Gastroesophageal sphincter (tissue), 4 donors: ENCODE data around the gene PBX3. TPM values are rescaled to one million over a fixed set of nuclear protein-coding genes. Genes with fewer than 3 reads are reported as not detected.

Experiments used
- ATAC-seq: fragments of 150-250 bp; one replicate; pipeline ENCODE4 v1.9.1; 2016; ENCODE audit warnings: mild to moderate bottlenecking, moderate library complexity
- H3K27ac ChIP-seq, 4 donors: fragments of 200-600 bp; sonication (generic) in 3 of 4; 1 replicate in 3 of 4; 2 replicates in 1 of 4; pipeline ENCODE4 v1.5.1; 2016 to 2019
- H3K27me3 ChIP-seq: fragments of 200-600 bp; sonication (generic); one replicate; pipeline ENCODE4 v1.5.1; 2019
- H3K36me3 ChIP-seq, 2 donors: fragments of 200-600 bp; sonication (generic); one replicate each; pipeline ENCODE4 v1.5.1; 2019; ENCODE audit warnings: control low read depth in 1 of 2
- H3K4me1 ChIP-seq, 3 donors: fragments of 200-600 bp; sonication (generic); 1 replicate in 2 of 3; 2 replicates in 1 of 3; pipeline ENCODE4 v1.5.1; 2016 to 2019; ENCODE audit warnings: control low read depth in 2 of 3
- H3K4me3 ChIP-seq, 2 donors: fragments of 200-600 bp; sonication (generic); one replicate each; pipeline ENCODE4 v1.5.1; 2019; ENCODE audit warnings: mild to moderate bottlenecking in 1 of 2, moderate library complexity in 1 of 2
- H3K9me3 ChIP-seq, 3 donors: fragments of 200-600 bp; sonication (generic); one replicate each; pipeline ENCODE4 v1.5.1; 2017 to 2019; ENCODE audit warnings: control low read depth in 2 of 3
- EP300 ChIP-seq: sonication (generic); formaldehyde crosslinking; IDR thresholded peaks from one replicate; pipeline ENCODE4 v1.6.1; 2017; ENCODE audit warnings: antibody characterized with exemption, mild to moderate bottlenecking
- POLR2A ChIP-seq, 2 donors: fragments of 450-650 bp; IDR thresholded peaks; one replicate each; pipeline ENCODE4 v1.6.1; 2017; ENCODE audit warnings: antibody characterized with exemption in 2 of 2, mild to moderate bottlenecking in 2 of 2, moderate library complexity in 1 of 2
- POLR2AphosphoS5 ChIP-seq: sonication (generic); formaldehyde crosslinking; IDR thresholded peaks from one replicate; pipeline ENCODE4 v1.6.1; 2017; ENCODE audit warnings: antibody characterized with exemption
- WGBS, 2 donors: methylation state at CpG; one replicate each; pipeline ENCODE4 v1.1.5; 2018; ENCODE audit warnings: low coverage in 1 of 2; 5-methylcytosine and 5-hydroxymethylcytosine counted together
- total RNA-seq, 4 donors: library from RNA; depleted of rRNA; stranded (reverse); fragments of >200 nt; gene quantifications; one replicate each; pipeline ENCODE4 v1.1.0, GENCODE V29; 2016
- TF ChIP-seq, protein P1 (sequence below), 4 experiments: fragments of 200-600 bp in 2 of 4; fragments of 450-650 bp in 2 of 4; sonication (generic) in 1 of 4; IDR thresholded peaks; one replicate each; pipeline ENCODE4 v1.5.1; 2017 to 2019; ENCODE audit warnings: antibody characterized with exemption in 4 of 4, mild to moderate bottlenecking in 2 of 4, moderate library complexity in 2 of 4

PBX3 gene
- total RNA-seq, 4 donors from 2014 or later = 59.9 to 81.4 (median 71.8) TPM

DNA sequence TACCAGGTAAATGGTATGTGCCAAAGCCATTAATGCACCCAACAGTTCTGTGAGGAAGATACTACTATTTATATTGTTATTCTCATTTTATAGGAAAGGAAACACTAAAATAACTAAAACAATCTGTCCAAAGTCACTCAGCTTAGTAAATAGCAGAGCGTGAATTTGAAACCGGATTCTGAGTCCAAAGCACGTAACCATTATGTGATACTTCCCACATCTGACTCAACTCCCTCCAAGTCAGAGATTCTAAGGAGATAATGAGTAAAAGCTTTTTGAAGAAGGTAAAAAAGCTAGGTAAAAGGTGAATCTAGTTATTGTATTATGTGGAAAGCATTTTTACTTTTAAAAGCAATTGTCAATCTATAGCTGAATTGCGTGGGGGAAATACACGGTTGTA is 208.9 kb downstream of the PBX3 start:
- H3K36me3 ChIP-seq = peaks cover 0 to 15% of the 10 kb centered on the region in 2 donors
- no peaks in the 10 kb centered on the region for H3K9me3 ChIP-seq
- H3K4me1 ChIP-seq = peaks cover 0 to 22% (median 0%) of the 10 kb centered on the region in 3 donors
- H3K4me3 ChIP-seq = no peak overlapping the region
- H3K27me3 ChIP-seq = no peaks in the 10 kb centered on the region
- TF ChIP-seq EP300 = no peak
- no peak for TF ChIP-seq POLR2A (IDR thresholded peaks at IDR 0.05)
- TF ChIP-seq, protein P1, sequence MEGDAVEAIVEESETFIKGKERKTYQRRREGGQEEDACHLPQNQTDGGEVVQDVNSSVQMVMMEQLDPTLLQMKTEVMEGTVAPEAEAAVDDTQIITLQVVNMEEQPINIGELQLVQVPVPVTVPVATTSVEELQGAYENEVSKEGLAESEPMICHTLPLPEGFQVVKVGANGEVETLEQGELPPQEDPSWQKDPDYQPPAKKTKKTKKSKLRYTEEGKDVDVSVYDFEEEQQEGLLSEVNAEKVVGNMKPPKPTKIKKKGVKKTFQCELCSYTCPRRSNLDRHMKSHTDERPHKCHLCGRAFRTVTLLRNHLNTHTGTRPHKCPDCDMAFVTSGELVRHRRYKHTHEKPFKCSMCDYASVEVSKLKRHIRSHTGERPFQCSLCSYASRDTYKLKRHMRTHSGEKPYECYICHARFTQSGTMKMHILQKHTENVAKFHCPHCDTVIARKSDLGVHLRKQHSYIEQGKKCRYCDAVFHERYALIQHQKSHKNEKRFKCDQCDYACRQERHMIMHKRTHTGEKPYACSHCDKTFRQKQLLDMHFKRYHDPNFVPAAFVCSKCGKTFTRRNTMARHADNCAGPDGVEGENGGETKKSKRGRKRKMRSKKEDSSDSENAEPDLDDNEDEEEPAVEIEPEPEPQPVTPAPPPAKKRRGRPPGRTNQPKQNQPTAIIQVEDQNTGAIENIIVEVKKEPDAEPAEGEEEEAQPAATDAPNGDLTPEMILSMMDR (IDR thresholded peaks at IDR 0.05) = no peak
- no peak for TF ChIP-seq POLR2AphosphoS5
- no peak overlapping the region for H3K27ac ChIP-seq
- ATAC-seq = no peak
- WGBS, 2 donors = 94 to 95% methylated on average over 5 of the region's 5 CpGs

DNA sequence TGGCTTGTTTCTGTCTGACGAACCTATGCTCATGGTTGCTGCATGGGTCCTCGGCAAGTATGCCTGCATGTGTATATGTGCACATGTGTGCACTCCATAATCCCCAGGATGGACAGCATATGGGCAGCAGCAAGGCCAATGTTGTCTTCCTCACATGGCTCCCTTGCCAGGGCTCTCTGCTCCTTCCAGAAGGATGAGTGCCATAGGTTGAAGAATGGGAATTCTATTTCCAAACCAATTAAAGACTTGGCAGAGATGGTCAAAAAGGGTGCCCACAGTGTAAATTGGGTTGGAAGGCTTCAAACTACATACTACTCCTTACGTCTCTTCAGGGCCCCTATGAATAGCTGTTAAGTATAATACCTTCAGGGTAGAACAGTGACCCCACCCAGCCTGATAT is 212.1 kb downstream of the PBX3 start:
- no peak overlapping the region for H3K27ac ChIP-seq
- peaks cover 0 to 24% (median 0%) of the 10 kb centered on the region in 3 donors for H3K4me1 ChIP-seq
- WGBS, 2 donors = 91 to 93% methylated on average over 3 of the region's 3 CpGs
- no peaks in the 10 kb centered on the region for H3K27me3 ChIP-seq
- no peak overlapping the region for H3K4me3 ChIP-seq
- ATAC-seq = no peak
- H3K9me3 ChIP-seq = no peaks in the 10 kb centered on the region
- TF ChIP-seq, protein P1 (IDR thresholded peaks at IDR 0.05) = no peak
- no peak for TF ChIP-seq POLR2AphosphoS5
- TF ChIP-seq POLR2A (IDR thresholded peaks at IDR 0.05) = no peak
- TF ChIP-seq EP300 = no peak
- peaks cover 0 to 37% of the 10 kb centered on the region in 2 donors for H3K36me3 ChIP-seq

DNA sequence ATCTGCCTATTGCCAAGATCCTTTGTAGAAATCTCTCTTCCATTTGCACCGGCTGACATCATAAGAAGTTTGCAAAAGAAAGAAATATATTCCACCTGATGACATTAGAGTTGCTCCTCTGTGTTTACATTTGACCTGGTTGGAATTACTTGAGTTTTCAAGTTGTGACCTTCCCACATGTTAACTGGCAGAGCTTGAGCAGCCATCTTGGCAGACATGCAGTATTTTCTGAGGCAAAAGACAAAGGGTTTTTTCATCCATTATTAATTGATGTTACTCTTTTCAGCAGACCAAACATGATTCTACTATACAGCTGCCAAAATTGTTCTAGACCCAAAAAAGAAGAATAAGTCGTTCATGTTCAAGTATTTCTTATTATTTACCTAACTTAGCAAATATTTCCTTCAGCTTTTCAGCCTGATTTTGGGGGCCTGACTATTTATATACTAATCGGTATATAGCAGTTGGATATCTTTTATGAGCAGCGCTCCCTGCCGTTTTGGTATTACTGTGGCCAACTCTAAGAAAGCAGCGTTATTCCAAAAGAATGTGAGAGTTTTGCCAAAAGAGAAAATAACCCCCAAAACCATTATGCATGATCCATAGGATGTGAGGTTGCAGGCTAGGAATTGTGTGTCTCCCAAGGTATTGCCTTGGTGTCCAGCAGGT is 212.9 kb downstream of the PBX3 start:
- Histone ChIP-seq H3K4me3 (no peak overlapping the region), H3K27me3 (no peaks in the 10 kb centered on the region), H3K27ac (no peak overlapping the region), H3K36me3 (peaks cover 0 to 43% of the 10 kb centered on the region in 2 donors), H3K9me3 (no peaks in the 10 kb centered on the region), H3K4me1 (peaks cover 0 to 32% (median 0%) of the 10 kb centered on the region in 3 donors)
- ATAC-seq = no peak
- no peak for TF ChIP-seq POLR2A (IDR thresholded peaks at IDR 0.05)
- TF ChIP-seq, protein P1 (IDR thresholded peaks at IDR 0.05) = no peak
- no peak for TF ChIP-seq POLR2AphosphoS5
- TF ChIP-seq EP300 = no peak
- WGBS, 2 donors = 47 to 51% methylated on average over 5 to 6 of the region's 6 CpGs

DNA sequence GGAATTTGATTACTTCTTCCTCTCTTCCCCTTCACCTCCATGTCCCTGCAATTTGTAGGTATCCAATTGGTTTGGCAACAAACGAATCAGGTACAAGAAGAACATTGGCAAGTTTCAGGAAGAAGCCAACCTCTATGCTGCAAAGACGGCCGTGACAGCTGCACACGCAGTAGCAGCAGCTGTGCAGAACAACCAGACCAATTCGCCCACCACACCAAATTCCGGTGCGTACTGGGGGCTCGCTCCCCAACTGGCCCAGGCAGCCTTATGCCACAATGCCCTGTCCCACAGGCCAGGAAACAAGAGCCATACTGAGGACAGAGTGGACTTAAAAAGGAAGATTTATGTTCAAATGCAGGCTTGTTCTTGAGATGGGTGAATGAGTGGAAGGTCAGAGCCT is 213.5 kb downstream of the PBX3 start:
- no peaks in the 10 kb centered on the region for H3K27me3 ChIP-seq
- no peaks in the 10 kb centered on the region for H3K9me3 ChIP-seq
- H3K4me1 ChIP-seq = peaks cover 0 to 37% (median 3%) of the 10 kb centered on the region in 3 donors
- H3K27ac ChIP-seq = no peak overlapping the region
- H3K36me3 ChIP-seq = peaks cover 0 to 46% of the 10 kb centered on the region in 2 donors
- H3K4me3 ChIP-seq = no peak overlapping the region
- no peak for ATAC-seq
- TF ChIP-seq POLR2AphosphoS5 (no peak), POLR2A (IDR thresholded peaks at IDR 0.05) (no peak), EP300 (no peak)
- TF ChIP-seq, protein P1 (IDR thresholded peaks at IDR 0.05) = no peak
- WGBS, 2 donors = 92% methylated on average over 7 of the region's 8 CpGs; no CpG with 5 or more reads in 1 of the 2 donors

DNA sequence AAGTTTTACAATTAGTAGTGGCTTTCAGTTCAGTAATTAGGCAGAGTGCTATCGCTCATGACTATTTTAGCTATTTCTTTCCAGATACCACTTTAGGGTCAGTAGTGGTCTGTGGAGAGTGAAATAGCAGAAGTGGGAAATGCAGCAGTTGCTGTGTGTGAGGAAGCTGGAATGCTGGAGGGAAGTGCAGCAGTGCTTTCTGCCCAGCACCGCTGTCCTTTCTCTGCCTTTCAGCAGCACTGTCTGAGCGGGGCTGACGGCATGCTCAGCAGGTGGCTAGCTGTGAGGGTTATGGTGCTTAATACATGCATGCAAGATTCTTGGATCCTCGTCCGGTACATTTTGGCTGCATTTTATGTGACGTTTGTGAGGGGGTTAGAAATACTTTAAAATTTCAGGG is 213.9 kb downstream of the PBX3 start:
- H3K36me3 ChIP-seq = peaks cover 0 to 46% of the 10 kb centered on the region in 2 donors
- H3K27ac ChIP-seq = no peak overlapping the region
- no peaks in the 10 kb centered on the region for H3K27me3 ChIP-seq
- peaks cover 0 to 40% (median 3%) of the 10 kb centered on the region in 3 donors for H3K4me1 ChIP-seq
- 70 to 71% methylated on average over 2 to 6 of the region's 7 CpGs for WGBS, 2 donors
- no peak overlapping the region for H3K4me3 ChIP-seq
- no peaks in the 10 kb centered on the region for H3K9me3 ChIP-seq
- no peak for ATAC-seq
- TF ChIP-seq EP300 = no peak
- TF ChIP-seq POLR2AphosphoS5 = no peak
- no peak for TF ChIP-seq POLR2A (IDR thresholded peaks at IDR 0.05)
- TF ChIP-seq, protein P1 (IDR thresholded peaks at IDR 0.05) = no peak
